ENCODE data around the gene MED12L.

Gene MED12L

GRCh38 chr3:151393146-151393830 lies 307.8 kb downstream of the MED12L start:
- TF ChIP-seq CTCF (IDR thresholded peaks at IDR 0.05; ENCODE audit: low read depth, low read length, missing control alignments) = no peak
- no peak overlapping the region for H3K4me3 ChIP-seq (replicated peaks; ENCODE audit: low read depth, low read length)
- DNase-seq (ENCODE audit: extremely low read depth, low read depth) = no peak

GRCh38 chr3:151393941-151394340 lies 308.5 kb downstream of the MED12L start:
- no peak for TF ChIP-seq CTCF (IDR thresholded peaks at IDR 0.05; ENCODE audit: low read depth, low read length, missing control alignments)
- no peak overlapping the region for H3K4me3 ChIP-seq (replicated peaks; ENCODE audit: low read depth, low read length)
- DNase-seq (ENCODE audit: extremely low read depth, low read depth) = no peak

GRCh38 chr3:151394611-151395010 lies 309.1 kb downstream of the MED12L start:
- no peak for DNase-seq (ENCODE audit: extremely low read depth, low read depth)
- no peak for TF ChIP-seq CTCF (IDR thresholded peaks at IDR 0.05; ENCODE audit: low read depth, low read length, missing control alignments)
- no peak overlapping the region for H3K4me3 ChIP-seq (replicated peaks; ENCODE audit: low read depth, low read length)

GRCh38 chr3:151395806-151396205 lies 310.3 kb downstream of the MED12L start:
- H3K4me3 ChIP-seq (replicated peaks; ENCODE audit: low read depth, low read length) = no peak overlapping the region
- DNase-seq (ENCODE audit: extremely low read depth, low read depth) = peak; percentile 31
- no peak for TF ChIP-seq CTCF (IDR thresholded peaks at IDR 0.05; ENCODE audit: low read depth, low read length, missing control alignments)

GRCh38 chr3:151398895-151399294 lies 313.4 kb downstream of the MED12L start:
- H3K4me3 ChIP-seq (replicated peaks; ENCODE audit: low read depth, low read length) = no peak overlapping the region
- no peak for DNase-seq (ENCODE audit: extremely low read depth, low read depth)
- TF ChIP-seq CTCF (IDR thresholded peaks at IDR 0.05; ENCODE audit: low read depth, low read length, missing control alignments) = no peak

- H3K4me3 ChIP-seq (replicated peaks; ENCODE audit: low read depth, low read length) = no peak overlapping the region
- no peak for TF ChIP-seq CTCF (IDR thresholded peaks at IDR 0.05; ENCODE audit: low read depth, low read length, missing control alignments)
- no peak for DNase-seq (ENCODE audit: extremely low read depth, low read depth)
These were observed 314.9 kb downstream of the MED12L start for GRCh38 chr3:151400341-151400740.

GRCh38 chr3:151402349-151402748 lies 316.9 kb downstream of the MED12L start:
- DNase-seq (ENCODE audit: extremely low read depth, low read depth) = peak; percentile 36
- no peak for TF ChIP-seq CTCF (IDR thresholded peaks at IDR 0.05; ENCODE audit: low read depth, low read length, missing control alignments)
- no peak overlapping the region for H3K4me3 ChIP-seq (replicated peaks; ENCODE audit: low read depth, low read length)
